NB4 (cell line): ENCODE data around the gene PITX1.

Source experiments
- DNase-seq: peaks from one replicate; pipeline ENCODE4 v3.0.0; 2010; ENCODE audit warnings: low read depth
- H3K4me3 ChIP-seq: one replicate; pipeline ENCODE4 v1.5.1; 2011; ENCODE audit warnings: mild to moderate bottlenecking, low read depth, low read length, moderate library complexity
- CTCF ChIP-seq: IDR thresholded peaks from one replicate; pipeline ENCODE4 v1.5.1; 2012; ENCODE audit warnings: low read depth, low read length
- MAX ChIP-seq: IDR thresholded peaks from 2 replicates; pipeline ENCODE4 v1.6.1; 2011; ENCODE audit warnings: low read depth, low read length
- MYC ChIP-seq: IDR thresholded peaks from 2 replicates; pipeline ENCODE4 v1.6.1; 2011; ENCODE audit warnings: low read depth, low read length
- POLR2A ChIP-seq: IDR thresholded peaks from 2 replicates; pipeline ENCODE4 v1.6.1; 2011; ENCODE audit warnings: mild to moderate bottlenecking; ENCODE audit not compliant: insufficient read length; ENCODE audit errors: extremely low read depth

The PITX1 gene

GRCh38 chr5:135013445-135013844 is 20.6 kb downstream of the PITX1 start:
- no peak for TF ChIP-seq MAX
- no peak for TF ChIP-seq POLR2A
- TF ChIP-seq MYC: no peak
- TF ChIP-seq CTCF: no peak
- DNase-seq: no peak
- no peak overlapping the region for H3K4me3 ChIP-seq

GRCh38 chr5:135012951-135013391 is 21.1 kb downstream of the PITX1 start:
- TF ChIP-seq MYC: no peak
- TF ChIP-seq MAX: no peak
- no peak for TF ChIP-seq CTCF
- TF ChIP-seq POLR2A: no peak
- no peak for DNase-seq
- H3K4me3 ChIP-seq: no peak overlapping the region

- TF ChIP-seq CTCF: no peak
- TF ChIP-seq MAX: no peak
- no peak for TF ChIP-seq POLR2A
- no peak for TF ChIP-seq MYC
- DNase-seq: no peak
- H3K4me3 ChIP-seq: no peak overlapping the region
Observed at GRCh38 chr5:135012033-135012588, 21.9 kb downstream of the PITX1 start.

GRCh38 chr5:135011355-135012032 is 22.5 kb downstream of the PITX1 start:
- TF ChIP-seq POLR2A: no peak
- no peak for TF ChIP-seq CTCF
- TF ChIP-seq MAX: no peak
- TF ChIP-seq MYC: no peak
- no peak for DNase-seq
- no peak overlapping the region for H3K4me3 ChIP-seq

GRCh38 chr5:135010502-135011354 is 23.3 kb downstream of the PITX1 start:
- DNase-seq: peak; percentile 16
- TF ChIP-seq MYC (no peak), CTCF (peak; percentile 22), POLR2A (no peak)

More at GRCh38 chr5:135010502-135011354, 23.3 kb downstream of the PITX1 start:
- no peak overlapping the region for H3K4me3 ChIP-seq
